ENCODE measurements around the gene ESRRG. TPM values are rescaled to one million over a fixed set of nuclear protein-coding genes. Genes with fewer than 3 reads are reported as not detected.

ESRRG gene
- total and polyA plus RNA-seq, 2 donors (not counting 3 experiments of a cell fraction or from before 2014, with no cell fraction given) = not detected

DNA sequence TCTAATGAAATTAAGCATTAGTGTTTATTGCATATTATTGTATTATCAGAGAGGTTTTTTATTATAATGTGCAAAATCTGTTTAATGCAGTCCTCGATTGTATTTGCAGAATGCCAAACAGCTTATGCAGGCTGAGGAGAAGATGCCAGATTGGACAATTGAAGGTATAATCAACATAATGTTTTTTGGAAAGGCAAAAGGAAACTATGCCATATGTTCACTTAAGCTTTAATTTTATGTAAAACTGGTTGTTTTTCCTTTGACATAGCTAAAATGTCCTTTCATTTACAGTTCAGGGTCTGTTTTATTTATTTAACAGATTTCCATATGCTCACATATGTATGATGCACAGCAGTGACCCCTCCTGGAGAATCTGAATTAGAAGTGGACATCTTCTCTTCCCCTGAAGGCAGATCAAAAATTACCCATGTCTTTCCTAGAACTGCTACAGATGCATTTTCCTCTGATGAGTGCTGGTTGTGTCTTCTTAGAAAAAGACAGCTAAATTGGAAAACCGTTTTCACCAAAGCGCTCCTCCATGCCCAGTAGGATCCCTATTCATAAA is 156.5 kb downstream of the ESRRG start:
- TF ChIP-seq, protein P1, sequence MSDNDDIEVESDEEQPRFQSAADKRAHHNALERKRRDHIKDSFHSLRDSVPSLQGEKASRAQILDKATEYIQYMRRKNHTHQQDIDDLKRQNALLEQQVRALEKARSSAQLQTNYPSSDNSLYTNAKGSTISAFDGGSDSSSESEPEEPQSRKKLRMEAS (IDR thresholded peaks at IDR 0.05; ENCODE audit: insufficient read depth, insufficient read length) = no peak
- no peak for TF ChIP-seq MYC (IDR thresholded peaks at IDR 0.05; ENCODE audit: low read depth, low read length)
- H3K79me2 ChIP-seq (ENCODE audit: control insufficient read depth, insufficient read depth, low read length) = no peaks in the 10 kb centered on the region
- no TSS peak for BruUV-seq (replicated peaks)
- no peak for DNase-seq (ENCODE audit: low read depth, low spot score)
- no peaks in the 10 kb centered on the region for H4K20me1 ChIP-seq (replicated peaks; ENCODE audit: control insufficient read depth, extremely low read depth, insufficient read depth, low read length)
- dilution Hi-C loops (cut with MboI; ENCODE audit: extremely low pct_ligation_motif_present, low sequenced_read_pairs) = no loop called here
- FAIRE-seq = no peak
- no peaks in the 10 kb centered on the region for H3K4me1 ChIP-seq (ENCODE audit: control insufficient read depth, extremely low read depth, insufficient read depth, low read length)
- no peaks in the 10 kb centered on the region for H3K27me3 ChIP-seq (ENCODE audit: control insufficient read depth in 2 of 2, insufficient read depth in 2 of 2, low read length in 2 of 2)
- CTCF ChIA-PET = no interaction called here
- POLR2A ChIA-PET = no interaction called here
- no peaks in the 10 kb centered on the region for H3K36me3 ChIP-seq (ENCODE audit: control insufficient read depth in 2 of 2, extremely low read depth in 1 of 2, insufficient read depth in 2 of 2, low read length in 2 of 2)
- no peak overlapping the region for H3K4me3 ChIP-seq (replicated peaks in 1 of 3; ENCODE audit: insufficient read depth in 1 of 3, low read depth in 1 of 3, low read length in 3 of 3)
- no peak overlapping the region for H3K27ac ChIP-seq (ENCODE audit: insufficient read depth, low read depth, low read length)
- no peak overlapping the region for H3K4me2 ChIP-seq (ENCODE audit: insufficient read depth, low read length)
- no peak overlapping the region for H3K9ac ChIP-seq (replicated peaks; ENCODE audit: extremely low read depth, insufficient read depth, low read length)
- peaks cover 2% of the 10 kb centered on the region for H3K9me3 ChIP-seq (replicated peaks; ENCODE audit: control insufficient read depth, insufficient read depth, low read length)
- no peak overlapping the region for H2AFZ ChIP-seq (ENCODE audit: low read depth, low read length)
- no peaks in the 10 kb centered on the region for H3K9me1 ChIP-seq (replicated peaks; ENCODE audit: control insufficient read depth, extremely low read depth, insufficient read depth, low read length)
- intact Hi-C loops (cut with micrococcal nuclease) = no loop called here

DNA sequence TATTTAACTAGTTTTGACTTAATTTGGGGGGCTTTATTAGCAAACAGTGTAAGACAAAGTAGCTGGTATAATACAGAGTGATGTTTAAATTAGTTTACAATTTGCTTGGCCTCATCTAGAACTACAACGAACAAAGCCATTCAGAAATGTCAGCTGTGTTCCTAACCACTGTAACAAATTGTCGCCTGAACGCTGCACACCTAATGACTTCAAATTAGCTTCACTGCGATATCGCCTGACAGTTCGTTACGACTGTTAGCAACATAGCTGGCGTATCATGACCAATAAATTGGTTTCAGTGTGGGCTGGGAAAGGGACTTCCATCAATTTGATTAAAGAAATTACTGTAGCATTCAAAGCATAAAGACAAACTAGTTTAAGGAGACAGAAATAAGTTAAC is 160.1 kb downstream of the ESRRG start:
- intact Hi-C loops (cut with micrococcal nuclease) (no loop called here), dilution Hi-C loops (cut with MboI; ENCODE audit: extremely low pct_ligation_motif_present, low sequenced_read_pairs) (no loop called here)
- no peak overlapping the region for H3K4me3 ChIP-seq (replicated peaks in 1 of 3; ENCODE audit: insufficient read depth in 1 of 3, low read depth in 1 of 3, low read length in 3 of 3)
- no TSS peak for BruUV-seq (replicated peaks)
- FAIRE-seq (no peak), DNase-seq (ENCODE audit: low read depth, low spot score) (no peak)
- CTCF ChIA-PET = no interaction called here
- no peak for TF ChIP-seq MYC (IDR thresholded peaks at IDR 0.05; ENCODE audit: low read depth, low read length)
- H3K36me3 ChIP-seq (ENCODE audit: control insufficient read depth in 2 of 2, extremely low read depth in 1 of 2, insufficient read depth in 2 of 2, low read length in 2 of 2) = no peaks in the 10 kb centered on the region
- H3K9me3 ChIP-seq (replicated peaks; ENCODE audit: control insufficient read depth, insufficient read depth, low read length) = peaks cover 2% of the 10 kb centered on the region
- H3K9ac ChIP-seq (replicated peaks; ENCODE audit: extremely low read depth, insufficient read depth, low read length) = no peak overlapping the region
- H3K27me3 ChIP-seq (ENCODE audit: control insufficient read depth in 2 of 2, insufficient read depth in 2 of 2, low read length in 2 of 2) = no peaks in the 10 kb centered on the region
- no peak overlapping the region for H3K4me2 ChIP-seq (ENCODE audit: insufficient read depth, low read length)
- no peak overlapping the region for H2AFZ ChIP-seq (ENCODE audit: low read depth, low read length)
- H3K9me1 ChIP-seq (replicated peaks; ENCODE audit: control insufficient read depth, extremely low read depth, insufficient read depth, low read length) = no peaks in the 10 kb centered on the region
- no peak overlapping the region for H3K27ac ChIP-seq (ENCODE audit: insufficient read depth, low read depth, low read length)
- no peaks in the 10 kb centered on the region for H4K20me1 ChIP-seq (replicated peaks; ENCODE audit: control insufficient read depth, extremely low read depth, insufficient read depth, low read length)
- H3K4me1 ChIP-seq (ENCODE audit: control insufficient read depth, extremely low read depth, insufficient read depth, low read length) = no peaks in the 10 kb centered on the region
- H3K79me2 ChIP-seq (ENCODE audit: control insufficient read depth, insufficient read depth, low read length) = no peaks in the 10 kb centered on the region
- POLR2A ChIA-PET = no interaction called here
